Thyroid gland (tissue), 4 donors: ENCODE measurements around the gene PKM. TPM values are rescaled to one million over a fixed set of nuclear protein-coding genes. Genes with fewer than 3 reads are reported as not detected.

Source experiments
- DNase-seq, 2 donors: peaks; one replicate each; pipeline ENCODE4 v3.0.0-alpha.2; 2019
- H3K27ac ChIP-seq, 3 donors: fragments of 200-600 bp; sonication (generic); 1 replicate in 2 of 3; 2 replicates in 1 of 3; pipeline ENCODE4 v1.5.1; 2016 to 2019; ENCODE audit warnings: mild to moderate bottlenecking in 1 of 3, moderate library complexity in 1 of 3
- H3K27me3 ChIP-seq: fragments of 200-600 bp; sonication (generic); one replicate; pipeline ENCODE4 v1.5.1; 2019
- H3K36me3 ChIP-seq, 2 donors: fragments of 200-600 bp; sonication (generic); one replicate each; pipeline ENCODE4 v1.5.1; 2016 to 2019
- H3K4me1 ChIP-seq, 2 donors: fragments of 200-600 bp; sonication (generic); one replicate each; pipeline ENCODE4 v1.5.1; 2017 to 2019
- H3K4me3 ChIP-seq, 3 donors: fragments of 200-600 bp; sonication (generic); replicated peaks in 1 of 3; 1 replicate in 2 of 3; 2 replicates in 1 of 3; pipeline ENCODE4 v1.5.1; 2016; ENCODE audit warnings: mild to moderate bottlenecking in 1 of 3
- H3K9me3 ChIP-seq: fragments of 200-600 bp; sonication (generic); one replicate; pipeline ENCODE4 v1.5.1; 2017
- CTCF ChIP-seq, 6 experiments: fragments of 200-600 bp in 3 of 6; fragments of 450-650 bp in 3 of 6; sonication (generic) in 3 of 6; IDR thresholded peaks; one replicate each; pipeline ENCODE4 v1.5.1; 2016 to 2019; ENCODE audit warnings: antibody characterized with exemption in 6 of 6, mild to moderate bottlenecking in 2 of 6, inconsistent platforms in 1 of 6, moderate library complexity in 1 of 6
- POLR2A ChIP-seq, 2 donors: fragments of 450-650 bp; IDR thresholded peaks; one replicate each; pipeline ENCODE4 v1.6.1; 2017; ENCODE audit warnings: antibody characterized with exemption in 2 of 2, mild to moderate bottlenecking in 2 of 2, moderate library complexity in 1 of 2
- WGBS, 2 donors: methylation state at CpG; one replicate each; pipeline ENCODE4 v1.1.5; 2017; 5-methylcytosine and 5-hydroxymethylcytosine counted together
- intact Hi-C: fragments of 100-400 bp; cut with DNase I; formaldehyde crosslinking; loops from one replicate; pipeline ENCODE4 v1.15.1; 2023
- total RNA-seq, 4 donors: library from RNA; depleted of rRNA; stranded (reverse); fragments of >200 nt; gene quantifications; one replicate each; pipeline ENCODE4 v1.2.3, GENCODE V29; 2016

Gene PKM
- total RNA-seq, 4 donors from 2014 or later: 270 to 587 (median 340) TPM

GRCh38 chr15:72160696-72161245 lies 70.2 kb downstream of the PKM start:
- no peak for TF ChIP-seq CTCF (IDR thresholded peaks at IDR 0.05)
- no peak for TF ChIP-seq POLR2A (IDR thresholded peaks at IDR 0.05)
- no peak overlapping the region for H3K4me3 ChIP-seq
- intact Hi-C loops: no loop called here
- peaks cover 17 to 20% of the 10 kb centered on the region in 2 donors for H3K4me1 ChIP-seq
- WGBS, 2 donors: 91 to 93% methylated on average over 3 to 5 of the region's 5 CpGs
- H3K9me3 ChIP-seq: no peaks in the 10 kb centered on the region
- H3K36me3 ChIP-seq: no peaks in the 10 kb centered on the region
- no peak for DNase-seq
- peak overlapping the region; percentile 69 to 77 (median 76) for H3K27ac ChIP-seq
- no peaks in the 10 kb centered on the region for H3K27me3 ChIP-seq

GRCh38 chr15:72156928-72157327 lies 74.1 kb downstream of the PKM start:
- 86 to 95% methylated on average over 2 of the region's 2 CpGs for WGBS, 2 donors
- TF ChIP-seq POLR2A (IDR thresholded peaks at IDR 0.05): no peak
- no peak for TF ChIP-seq CTCF (IDR thresholded peaks at IDR 0.05)

GRCh38 chr15:72155635-72156616 lies 75.1 kb downstream of the PKM start:
- intact Hi-C loops: loop anchor here (5.0 kb wide), 1 partner anchor 409 kb away; no protein-coding TSS in a partner anchor
- WGBS, 2 donors: 2 to 5% methylated on average over 19 of the region's 19 CpGs
- no peaks in the 10 kb centered on the region for H3K27me3 ChIP-seq
- H3K9me3 ChIP-seq: no peaks in the 10 kb centered on the region
- H3K36me3 ChIP-seq: no peaks in the 10 kb centered on the region
- H3K4me1 ChIP-seq: peaks cover 38 to 46% of the 10 kb centered on the region in 2 donors
- H3K4me3 ChIP-seq: peak overlapping the region in 2 of 3 donors; percentile 8 to 33
- TF ChIP-seq POLR2A (IDR thresholded peaks at IDR 0.05) (peak in 1 of 2 donors; percentile 28), CTCF (IDR thresholded peaks at IDR 0.05) (peak; percentile 39 to 99 (median 83))
- H3K27ac ChIP-seq: peak overlapping the region; percentile 89 to 92 (median 91)
- peak; percentile 92 to 94 for DNase-seq

More at GRCh38 chr15:72156928-72157327, 74.1 kb downstream of the PKM start:
- H3K9me3 ChIP-seq: no peaks in the 10 kb centered on the region
- no peak for DNase-seq
- H3K27me3 ChIP-seq: no peaks in the 10 kb centered on the region
- peaks cover 36 to 48% of the 10 kb centered on the region in 2 donors for H3K4me1 ChIP-seq
- no peaks in the 10 kb centered on the region for H3K36me3 ChIP-seq
- H3K27ac ChIP-seq: peak overlapping the region; percentile 89 to 92 (median 91)
- intact Hi-C loops: loop anchor here (5.0 kb wide), 1 partner anchor 410 kb away; no protein-coding TSS in a partner anchor
- peak overlapping the region in 1 of 3 donors; percentile 4 for H3K4me3 ChIP-seq

GRCh38 chr15:72155003-72155621 lies 75.9 kb downstream of the PKM start:
- Histone ChIP-seq H3K36me3 (no peaks in the 10 kb centered on the region), H3K4me3 (peak overlapping the region in 1 of 3 donors; percentile 33), H3K27me3 (no peaks in the 10 kb centered on the region), H3K9me3 (no peaks in the 10 kb centered on the region), H3K27ac (peak overlapping the region; percentile 89 to 92 (median 91)), H3K4me1 (peaks cover 39 to 47% of the 10 kb centered on the region in 2 donors)
- peak; percentile 100 for DNase-seq
- 14 to 32% methylated on average over 13 to 14 of the region's 14 CpGs for WGBS, 2 donors
- TF ChIP-seq POLR2A (IDR thresholded peaks at IDR 0.05): peak in 1 of 2 donors; percentile 63
- TF ChIP-seq CTCF (IDR thresholded peaks at IDR 0.05): no peak
- intact Hi-C loops: loop anchor here (5.0 kb wide), 1 partner anchor 408 kb away; no protein-coding TSS in a partner anchor
